GM18519 (cell line): ENCODE measurements around the gene C10orf120.

ENCODE experiments used
- ATAC-seq: cut with Tn5 transposase; IDR thresholded peaks from one replicate; pipeline ENCODE4 v1.9.1; 2021; ENCODE audit warnings: mild to moderate bottlenecking, moderate library complexity; ENCODE audit not compliant: unreplicated experiment, low FRiP score

The C10orf120 gene

GRCh38 chr10:122662231-122662630, 37.4 kb downstream of the C10orf120 start:
- no peak for ATAC-seq

GRCh38 chr10:122660696-122661095, 39.0 kb downstream of the C10orf120 start:
- ATAC-seq = no peak

GRCh38 chr10:122659651-122660050, 40.0 kb downstream of the C10orf120 start:
- ATAC-seq = no peak

- ATAC-seq = no peak
Observed at GRCh38 chr10:122659126-122659525, 40.5 kb downstream of the C10orf120 start.

GRCh38 chr10:122658356-122659049, 41.1 kb downstream of the C10orf120 start:
- ATAC-seq = no peak

- ATAC-seq = no peak
Observed at GRCh38 chr10:122657729-122658128, 41.9 kb downstream of the C10orf120 start.

GRCh38 chr10:122657255-122657654, 42.4 kb downstream of the C10orf120 start:
- no peak for ATAC-seq

- ATAC-seq = no peak
Observed at GRCh38 chr10:122656741-122657140, 42.9 kb downstream of the C10orf120 start.

DNA sequence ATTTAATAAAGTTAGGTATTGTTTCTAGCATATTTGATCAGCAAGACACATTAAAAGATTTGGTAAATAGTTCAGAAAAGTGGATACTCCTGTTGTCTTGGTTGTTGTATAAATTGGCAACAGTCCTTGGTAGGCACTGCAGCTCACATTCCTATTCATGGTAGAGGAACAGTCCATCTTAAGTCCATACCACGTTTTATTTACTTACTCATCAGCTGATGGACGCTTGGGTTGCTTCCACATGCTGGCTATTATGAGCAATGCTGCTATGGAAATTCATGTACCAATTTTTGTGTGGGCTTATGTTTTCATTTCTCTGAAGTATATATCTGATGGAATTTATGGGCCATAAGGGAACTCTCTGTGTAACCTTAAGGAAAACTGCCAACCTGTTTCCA, 43.3 kb downstream of the C10orf120 start:
- ATAC-seq = no peak

DNA sequence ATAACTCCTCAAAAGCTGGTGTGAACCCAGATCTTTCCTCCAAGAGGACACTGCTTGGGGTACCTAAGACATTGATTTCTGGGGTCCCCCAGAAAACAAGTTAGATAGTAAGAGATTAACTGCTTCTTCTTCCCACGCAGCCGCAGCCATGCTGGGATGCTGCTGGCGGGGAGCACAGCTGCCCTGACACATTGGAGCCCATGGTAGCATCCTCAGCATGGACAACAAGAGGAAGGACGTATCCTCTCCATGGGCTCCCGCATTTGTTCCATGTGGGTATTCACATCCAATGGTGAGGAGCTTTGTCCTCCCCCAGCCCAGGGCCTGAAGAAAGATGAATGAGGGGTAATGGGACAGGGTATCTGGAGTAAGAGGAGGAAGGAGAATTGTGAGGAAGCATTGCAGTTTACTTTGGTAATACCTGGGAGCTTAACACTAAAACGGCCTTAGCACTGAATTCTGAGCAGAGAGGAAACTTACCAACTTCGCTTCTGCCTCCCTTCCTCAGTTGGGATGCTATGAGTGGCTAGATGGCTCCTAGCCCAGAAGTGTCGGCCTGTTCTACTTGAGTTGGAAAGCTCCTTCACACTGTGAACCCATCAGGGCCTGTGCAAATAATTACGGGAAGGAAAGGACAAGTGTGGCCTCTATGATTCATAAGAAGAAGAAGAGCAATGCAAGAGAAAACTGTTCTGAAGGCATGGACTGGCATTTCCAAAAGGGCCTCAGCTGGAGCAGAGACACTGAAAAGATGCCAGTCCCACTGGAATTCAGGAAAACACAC, 43.9 kb downstream of the C10orf120 start:
- ATAC-seq = no peak

DNA sequence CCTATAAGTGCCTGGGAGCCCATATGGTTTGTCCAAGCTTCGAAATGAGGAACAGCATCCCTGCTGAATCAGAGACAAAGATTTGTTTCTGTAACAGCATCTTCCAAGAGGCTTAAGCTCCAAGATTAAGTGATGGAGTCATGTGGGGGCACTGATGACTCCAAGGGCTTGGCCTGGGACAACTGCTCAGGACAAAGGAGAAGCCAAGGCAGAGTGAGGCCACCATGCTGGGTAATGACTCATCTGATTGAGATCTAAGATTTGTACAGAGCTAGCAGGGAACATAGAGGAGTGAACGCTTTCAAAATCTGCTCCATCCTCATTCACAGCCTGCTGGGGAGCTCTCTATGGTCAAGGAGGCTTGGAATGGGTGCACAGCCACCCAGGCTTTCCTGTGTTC, 49.3 kb downstream of the C10orf120 start:
- ATAC-seq = no peak

GRCh38 chr10:122649903-122650302, 49.7 kb downstream of the C10orf120 start:
- no peak for ATAC-seq

DNA sequence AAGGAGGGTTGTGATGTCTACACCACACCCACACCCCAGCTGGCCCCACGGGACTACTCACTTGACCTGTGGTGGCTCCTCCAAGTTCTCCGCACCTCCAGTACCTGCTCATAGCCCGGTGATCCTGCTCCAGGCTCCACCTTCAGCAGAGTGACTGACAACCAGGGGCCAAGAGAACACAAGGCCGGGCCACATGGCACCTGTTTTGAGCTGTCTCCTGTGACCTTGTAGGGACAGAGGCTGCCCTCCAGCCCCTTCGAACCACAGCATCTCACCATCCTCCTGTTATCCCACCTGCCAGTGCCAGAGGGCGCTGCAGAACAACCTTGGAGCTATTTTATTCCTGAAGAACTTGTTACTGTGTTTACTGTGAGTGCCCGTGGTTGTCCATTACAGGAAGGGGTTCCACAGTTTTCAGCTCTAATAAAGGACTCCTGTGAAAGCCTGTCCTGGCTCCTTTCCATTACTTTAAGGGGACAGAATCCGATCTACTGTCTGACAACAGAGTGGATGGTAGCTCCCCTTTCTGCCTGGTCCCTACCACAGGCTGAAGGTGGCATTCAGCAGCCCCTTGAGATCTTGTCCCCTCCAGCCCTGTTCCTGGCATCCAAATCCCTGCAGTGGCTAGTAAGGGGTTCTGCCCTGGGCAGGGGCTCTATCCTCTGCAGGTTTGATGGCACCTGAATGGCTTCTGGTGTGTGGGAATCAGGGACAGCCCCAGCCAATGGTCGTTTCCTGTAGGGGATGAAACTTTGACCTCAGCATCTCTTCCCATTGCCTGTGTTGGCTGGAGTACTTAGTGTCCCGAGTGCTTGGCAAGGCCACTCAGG, 50.8 kb downstream of the C10orf120 start:
- no peak for ATAC-seq
